Measurements from ENCODE around the gene SLC24A4.

Gene SLC24A4

DNA sequence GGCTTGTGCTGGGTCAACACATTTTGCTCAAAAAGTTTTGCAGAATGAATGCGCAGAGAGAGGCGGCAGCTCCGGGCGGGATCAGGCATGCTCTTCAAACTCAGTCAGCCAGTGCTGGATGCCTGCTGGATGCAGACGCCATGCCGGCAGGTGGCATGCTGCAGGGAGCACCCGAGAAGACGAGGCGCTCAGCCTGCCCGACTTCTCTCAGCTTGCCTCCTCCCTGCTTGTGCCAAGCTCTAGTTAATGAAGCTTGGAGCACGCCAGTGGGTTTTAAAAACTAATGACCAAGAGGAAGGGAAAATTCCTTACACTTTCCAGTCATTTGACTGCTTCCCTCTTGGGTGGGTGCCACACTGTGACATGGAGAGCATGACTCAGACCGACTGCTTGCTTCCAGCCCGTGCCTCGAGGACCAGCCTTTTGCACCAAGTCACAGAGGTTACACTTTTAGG lies 39.8 kb downstream of the SLC24A4 start:
- DNase-seq: peak in 20 of 51 donors; percentile 6 to 59 (median 26)

DNA sequence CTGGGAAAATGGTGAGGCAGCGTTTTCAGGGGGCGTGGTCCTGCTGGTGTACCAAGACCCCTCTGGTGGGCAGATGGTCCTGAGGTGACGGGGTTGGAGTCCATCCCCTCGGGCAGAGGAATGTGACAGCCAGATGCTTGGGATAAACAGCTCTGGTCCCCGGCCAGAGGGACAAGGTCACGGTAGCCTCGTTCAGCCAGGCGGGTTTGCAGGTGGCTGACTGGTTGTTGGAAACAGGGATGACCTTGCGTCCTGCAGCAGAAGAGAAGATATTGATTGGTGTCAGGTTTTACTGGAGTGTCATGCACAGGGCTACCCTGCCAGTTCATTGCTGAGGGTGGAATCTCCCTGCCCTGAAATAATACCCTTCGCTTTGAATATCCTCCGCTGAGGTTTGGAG lies 43.3 kb downstream of the SLC24A4 start:
- no peak for DNase-seq

DNA sequence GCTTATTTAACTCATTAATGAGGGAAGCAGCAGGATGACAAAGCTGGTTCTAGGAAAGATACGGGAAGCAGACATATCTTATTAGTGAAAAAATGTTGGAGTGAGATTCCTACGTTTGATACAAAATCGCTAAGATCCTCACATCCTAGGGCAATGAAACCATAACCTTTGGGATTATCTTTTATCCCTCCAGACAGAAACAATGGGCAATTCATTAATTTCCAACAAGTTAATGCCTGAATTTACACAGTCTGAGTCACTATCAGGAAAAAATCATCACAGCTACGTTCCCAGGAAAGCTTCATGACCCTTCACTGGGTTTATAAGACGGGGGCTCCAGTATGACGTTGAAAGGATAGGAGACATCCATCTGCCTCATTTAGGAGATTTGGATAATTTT lies 45.0 kb downstream of the SLC24A4 start:
- DNase-seq: no peak

DNA sequence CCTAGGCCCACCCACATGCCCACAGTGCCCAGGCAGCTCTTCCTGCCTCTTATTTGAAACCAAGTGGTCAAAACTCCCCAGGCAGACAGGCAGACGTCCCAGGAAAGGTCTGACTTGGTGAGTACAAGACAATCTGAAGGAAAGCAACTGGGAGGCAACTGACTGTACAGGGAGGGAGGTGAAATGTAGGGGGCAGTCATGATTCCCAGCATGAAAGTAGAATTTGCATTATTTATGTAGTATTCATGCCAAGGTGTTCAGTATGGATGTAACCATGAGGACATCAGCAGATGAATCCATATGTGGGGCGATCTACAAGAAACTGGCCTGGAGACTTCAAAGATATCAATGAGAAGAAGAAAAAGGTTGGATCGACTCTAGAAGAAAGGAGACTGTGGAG lies 46.1 kb downstream of the SLC24A4 start:
- DNase-seq: no peak

DNA sequence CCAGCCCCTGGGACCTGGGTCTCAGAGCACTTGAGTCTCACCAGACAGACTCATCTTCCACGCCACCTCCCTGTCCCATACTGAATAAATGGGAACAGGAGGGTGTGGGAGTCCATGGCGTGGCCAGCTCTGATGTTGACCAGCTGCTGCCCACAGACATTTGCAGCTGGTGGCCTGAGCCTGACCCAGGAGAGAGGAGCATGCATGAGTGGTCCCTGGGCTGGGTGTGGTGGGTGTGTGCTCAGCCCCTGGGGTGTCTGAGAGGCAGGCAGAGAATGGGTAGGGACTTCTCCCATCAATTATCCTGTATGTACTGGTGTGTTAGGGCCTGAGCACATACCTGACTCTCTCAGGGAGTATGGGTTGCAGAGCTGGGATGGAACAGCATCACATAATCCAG lies 49.3 kb downstream of the SLC24A4 start:
- DNase-seq: no peak

DNA sequence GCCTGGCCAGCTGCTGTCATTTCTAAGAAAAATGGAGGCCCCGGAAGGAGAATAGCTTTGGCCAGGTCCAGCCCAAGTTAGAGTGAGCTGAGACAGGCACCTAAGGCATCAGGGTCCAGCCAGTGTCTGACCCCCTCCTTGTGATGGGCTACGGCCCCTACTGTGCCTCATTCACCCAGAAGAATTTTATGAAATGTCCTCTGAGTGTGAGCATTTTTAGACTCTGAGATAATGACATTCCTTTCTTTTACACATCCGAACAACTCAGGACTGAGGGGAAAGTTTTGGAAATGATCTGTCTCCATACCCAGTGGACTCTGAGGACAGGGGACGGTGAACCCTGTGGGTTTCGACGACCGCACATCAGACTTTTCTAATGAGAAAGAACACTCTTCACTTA lies 50.4 kb downstream of the SLC24A4 start:
- DNase-seq: no peak

DNA sequence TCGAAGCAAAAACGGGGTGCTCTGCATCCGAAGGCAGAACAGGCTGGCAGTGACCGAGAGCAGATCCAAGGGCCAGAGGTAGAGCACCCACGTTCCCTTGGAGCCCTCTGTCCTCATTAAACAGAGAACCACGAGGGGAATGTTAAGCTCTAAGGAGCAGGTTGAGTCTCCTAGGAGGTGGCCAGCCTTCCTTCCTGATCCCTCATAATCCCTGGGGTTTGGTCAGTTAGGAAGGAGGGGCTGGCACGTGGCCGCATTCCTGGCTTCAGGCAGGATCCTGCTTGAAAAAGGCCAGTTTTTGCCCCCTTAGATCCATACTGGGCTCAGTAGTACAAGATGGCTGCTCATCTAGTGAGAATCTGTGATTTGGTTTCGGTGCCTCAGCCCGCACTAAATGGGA lies 57.2 kb downstream of the SLC24A4 start:
- DNase-seq: no peak

DNA sequence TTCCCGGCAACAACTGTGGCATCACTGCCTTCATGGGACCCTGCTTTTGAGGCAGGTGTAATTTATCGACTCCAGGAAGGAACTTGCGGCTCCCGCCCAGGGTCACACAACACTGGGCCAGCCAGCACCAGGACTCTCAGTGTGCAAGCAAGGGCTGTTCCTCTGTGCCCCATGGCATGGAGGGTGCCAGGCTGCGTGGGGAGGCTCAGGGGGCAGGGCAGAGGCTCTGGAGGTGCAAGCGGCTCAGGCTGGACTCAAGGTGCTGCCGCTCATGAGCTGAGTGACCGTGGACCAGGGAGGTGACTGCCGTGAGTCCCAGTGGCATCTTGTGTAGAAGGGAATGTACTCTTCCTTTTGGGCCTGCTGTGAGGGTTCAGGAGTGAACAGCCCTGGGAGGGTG lies 57.6 kb downstream of the SLC24A4 start:
- DNase-seq: no peak

DNA sequence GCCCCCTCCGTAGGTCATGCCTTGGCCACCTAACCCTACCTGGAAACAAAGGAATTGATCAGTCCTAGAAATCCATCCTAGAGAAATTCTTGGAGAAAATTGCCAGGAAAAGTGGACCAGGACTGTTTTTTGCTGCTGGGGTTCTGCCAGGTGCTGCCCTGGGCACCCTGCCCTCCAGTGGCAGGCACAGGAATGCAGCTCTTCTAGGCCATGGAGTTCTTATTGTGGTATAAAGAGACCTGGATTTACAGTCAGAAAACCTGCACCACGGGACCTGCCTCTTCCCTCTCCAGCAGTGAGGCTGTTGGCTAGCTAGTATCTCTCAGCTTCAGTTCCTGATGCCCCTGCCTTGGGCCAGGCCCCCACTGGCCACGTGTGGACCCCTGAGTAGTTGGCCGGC lies 59.7 kb downstream of the SLC24A4 start:
- DNase-seq: peak in 6 of 51 donors; percentile 2 to 14 (median 6)

DNA sequence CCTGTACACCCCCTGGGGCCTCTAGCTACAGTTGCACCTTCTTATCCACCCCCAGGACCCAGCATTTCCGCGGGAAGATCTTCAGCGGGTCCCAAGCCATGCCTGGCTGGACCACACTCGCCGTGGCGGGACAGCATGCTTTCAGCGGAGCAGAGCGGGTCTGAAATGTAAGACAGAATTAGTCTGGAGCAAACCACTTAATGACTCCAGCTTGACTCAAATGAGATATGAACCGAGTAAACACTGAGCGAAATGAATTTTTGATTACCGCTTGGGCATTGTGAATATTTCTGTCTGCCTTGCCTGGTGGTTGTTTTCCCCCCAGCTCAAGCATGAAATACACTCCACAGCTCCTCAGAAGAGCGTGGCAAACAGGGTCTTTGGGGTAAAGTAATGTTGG lies 60.8 kb downstream of the SLC24A4 start:
- DNase-seq: no peak

DNA sequence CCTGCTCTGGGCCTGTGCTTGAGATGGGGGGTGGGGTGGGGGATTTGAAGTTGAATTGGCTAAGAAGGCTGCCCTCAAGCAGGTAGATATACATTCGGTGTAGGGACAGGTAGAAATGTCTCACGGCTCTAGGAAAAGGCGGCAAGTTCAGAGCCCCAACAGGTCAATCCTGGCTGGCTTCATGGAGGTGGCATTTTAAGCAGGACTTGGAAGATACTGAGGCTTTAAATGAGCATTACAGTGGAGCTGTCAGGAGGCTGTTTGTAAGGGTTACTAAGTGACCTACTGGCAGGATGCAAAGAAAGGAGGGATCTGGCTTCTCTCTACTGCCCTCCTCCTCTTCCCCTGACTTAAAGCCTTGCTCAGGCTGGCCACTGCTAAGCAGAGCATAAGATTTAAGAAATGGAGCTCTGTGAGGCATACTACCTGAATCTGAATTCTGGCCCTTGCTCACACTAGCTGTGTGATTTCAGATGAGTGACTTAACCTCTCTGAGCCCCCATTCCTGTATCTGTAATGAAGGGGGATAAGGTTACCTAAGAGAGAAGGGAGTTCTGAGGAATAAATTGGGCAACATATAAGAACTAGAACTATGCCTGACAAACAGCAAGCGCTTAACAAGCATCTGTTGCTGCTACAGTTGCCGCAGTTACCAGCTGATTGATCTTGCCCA lies 61.6 kb downstream of the SLC24A4 start:
- DNase-seq: no peak

DNA sequence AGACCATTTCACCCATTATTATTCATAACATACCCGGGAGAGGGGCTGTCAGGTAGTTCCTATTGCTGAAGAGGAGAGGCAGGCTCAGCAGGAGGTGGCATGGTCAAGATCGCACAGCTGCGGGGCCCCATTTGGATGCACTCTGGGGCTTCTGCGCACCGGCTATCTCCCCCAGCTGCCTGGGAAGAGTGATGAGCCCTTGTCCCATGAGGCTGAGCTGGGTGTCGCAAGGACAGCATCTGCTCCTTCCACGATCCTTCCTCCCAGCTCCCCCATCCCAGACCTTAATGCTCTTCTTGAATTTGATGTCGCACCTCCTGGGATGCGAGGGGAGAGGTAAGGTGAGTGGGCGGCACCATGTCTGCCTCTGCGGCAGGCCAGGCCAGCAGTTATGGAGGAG lies 62.6 kb downstream of the SLC24A4 start:
- DNase-seq: no peak

DNA sequence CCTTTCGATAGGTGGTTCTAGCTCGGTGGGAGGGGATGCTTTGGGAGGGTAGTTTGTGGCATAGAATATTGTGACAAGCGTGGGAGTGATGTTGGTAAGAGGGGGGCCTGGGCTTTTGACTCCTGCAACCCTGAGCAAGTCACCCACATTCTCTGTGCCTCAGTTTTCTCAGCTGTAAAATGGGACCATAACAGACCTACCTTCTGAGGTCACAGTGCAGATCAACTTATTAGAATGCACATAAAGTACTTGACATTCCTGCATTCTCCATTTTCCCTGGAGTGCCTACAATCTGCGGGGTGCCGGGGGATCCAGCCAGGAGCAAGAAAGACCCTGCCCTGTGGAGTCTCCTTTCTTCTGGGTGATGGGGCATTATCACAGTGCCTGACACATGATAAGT lies 63.2 kb downstream of the SLC24A4 start:
- DNase-seq: no peak

DNA sequence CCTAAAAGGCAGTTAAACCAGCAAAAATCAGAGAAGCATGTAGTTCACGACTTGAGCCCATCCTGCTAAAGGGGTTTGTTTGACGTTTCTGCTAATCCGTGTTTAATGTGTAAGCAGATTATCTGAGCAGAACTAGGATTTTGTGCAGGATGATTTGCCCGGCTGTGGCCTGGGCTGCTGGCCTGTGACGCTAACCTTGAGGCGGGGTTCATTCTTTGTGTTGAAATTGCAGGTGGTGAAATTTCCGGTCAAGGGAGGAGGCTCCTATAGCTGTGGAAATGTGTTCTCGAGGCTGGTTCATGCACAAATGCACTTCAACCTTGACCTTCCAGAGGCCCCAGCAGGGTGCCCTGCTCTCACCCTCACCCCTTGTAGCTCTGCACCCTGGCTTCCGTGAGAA lies 63.7 kb downstream of the SLC24A4 start:
- no peak for DNase-seq

DNA sequence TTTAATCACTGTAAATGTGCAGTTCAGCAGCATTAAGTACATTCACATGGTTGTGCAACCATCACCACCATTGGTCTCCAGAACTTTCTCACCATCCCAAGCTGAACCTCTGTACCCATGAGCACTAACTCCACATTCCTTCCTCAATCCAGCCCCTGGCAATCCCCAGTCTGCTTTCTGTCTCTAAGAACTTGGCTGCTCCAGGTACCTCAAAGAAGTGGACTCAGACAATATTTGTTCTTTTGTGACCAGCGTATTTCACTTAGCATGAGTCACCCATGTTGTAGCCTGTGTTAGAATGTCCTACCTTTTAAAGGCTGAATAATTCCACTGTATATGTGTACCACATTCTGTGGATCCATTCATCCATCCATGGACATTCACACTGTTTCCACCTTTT lies 64.6 kb downstream of the SLC24A4 start:
- no peak for DNase-seq

DNA sequence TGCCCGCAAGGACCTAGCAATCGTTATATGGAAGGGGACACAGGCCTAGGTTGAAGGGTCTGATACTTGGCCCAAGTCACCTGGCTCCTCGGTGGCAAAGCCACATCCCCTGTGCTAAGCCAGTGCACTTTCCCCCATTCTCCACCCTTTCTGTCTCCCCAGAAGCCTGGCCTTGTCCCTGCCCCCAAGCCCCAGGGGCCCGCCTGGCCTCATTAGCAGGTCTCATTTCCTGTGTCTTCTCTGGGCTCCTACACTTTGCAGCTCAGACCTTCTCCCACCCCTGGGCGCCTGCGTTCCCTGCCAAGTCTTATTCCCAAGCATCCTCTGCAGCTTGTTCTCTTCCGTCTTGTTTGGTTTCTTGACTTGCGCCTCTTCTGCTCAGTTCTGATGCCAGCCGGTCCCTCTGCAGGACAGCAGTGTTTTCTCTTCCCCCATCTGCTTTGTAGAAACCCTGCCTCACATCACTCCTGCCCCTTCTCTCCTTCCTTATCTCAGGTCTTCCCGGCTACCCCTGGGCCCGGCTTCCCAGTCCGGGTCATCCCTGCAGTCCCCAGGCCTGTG lies 66.7 kb downstream of the SLC24A4 start:
- no peak for DNase-seq

DNA sequence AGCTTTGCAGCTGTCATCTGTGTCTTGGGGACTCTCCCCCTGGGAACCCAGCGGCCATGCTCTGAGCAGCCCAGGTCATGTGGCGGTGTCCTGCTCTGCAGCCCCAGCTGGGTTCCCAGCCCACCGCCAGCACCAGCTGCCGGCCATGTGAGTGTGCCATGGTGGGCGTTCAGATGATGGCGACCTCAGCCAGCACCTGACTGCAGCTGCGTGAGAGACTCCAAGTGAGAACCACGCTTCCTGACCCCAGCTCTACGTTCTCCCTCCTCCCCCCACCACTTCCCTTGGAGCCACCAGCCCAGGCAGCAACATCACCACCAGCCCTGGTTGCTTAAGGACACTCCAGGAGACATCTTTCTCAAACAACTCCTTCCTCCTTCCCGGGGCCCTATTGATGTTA lies 68.8 kb downstream of the SLC24A4 start:
- DNase-seq: no peak

DNA sequence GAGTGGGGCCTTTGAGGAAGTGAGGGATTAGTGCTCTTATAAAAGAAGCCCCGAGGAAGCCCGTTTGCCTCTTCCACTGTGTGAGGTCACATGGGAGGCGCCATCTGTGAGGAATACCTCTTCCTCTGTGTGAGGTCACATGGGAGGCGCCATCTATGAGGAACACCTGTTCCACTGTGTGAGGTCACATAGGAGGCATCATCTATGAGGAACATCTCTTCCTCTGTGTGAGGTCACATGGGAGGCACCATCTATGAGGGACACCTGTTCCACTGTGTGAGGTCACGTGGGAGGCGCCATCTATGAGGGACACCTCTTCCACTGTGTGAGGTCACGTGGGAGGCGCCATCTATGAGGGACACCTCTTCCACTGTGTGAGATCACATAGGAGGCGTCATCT lies 69.7 kb downstream of the SLC24A4 start:
- DNase-seq: no peak

DNA sequence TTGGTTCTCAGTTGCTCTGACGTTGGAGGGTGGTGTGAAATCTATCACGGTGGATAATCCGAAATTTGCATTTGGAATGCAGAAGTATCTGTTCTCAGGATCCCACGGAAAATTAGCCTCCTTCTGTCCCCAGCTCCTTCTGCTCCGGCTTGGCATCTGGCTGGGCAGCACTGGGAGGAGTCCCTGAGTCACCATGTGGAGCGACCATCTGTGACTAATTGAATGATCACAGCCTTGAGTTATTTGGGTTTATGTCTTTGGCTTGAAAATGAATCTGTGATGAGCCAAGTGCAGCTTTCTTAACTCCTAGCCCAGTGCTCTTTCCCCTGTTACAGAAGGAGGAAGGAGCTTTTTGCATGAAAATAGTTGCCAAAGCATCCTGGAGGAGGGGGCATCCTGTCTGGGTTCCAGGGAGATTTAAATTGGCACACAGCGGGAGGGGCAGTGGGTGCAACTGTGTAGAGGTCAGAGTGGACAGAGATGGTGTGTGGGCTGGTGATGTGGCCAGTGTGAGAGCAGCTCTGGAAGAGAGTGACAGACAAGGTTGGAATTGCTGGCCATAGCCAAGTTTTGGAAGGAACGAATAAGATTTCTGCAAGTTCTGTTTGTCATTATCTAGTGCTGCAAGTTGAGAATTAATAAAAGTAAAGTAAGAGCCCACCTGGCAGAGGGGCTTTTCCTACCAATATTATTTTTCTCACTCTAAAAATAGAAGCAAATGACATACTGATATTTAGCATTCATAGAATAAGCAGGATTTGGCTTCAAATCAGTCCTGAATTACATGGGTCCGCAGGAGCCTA lies 74.4 kb downstream of the SLC24A4 start:
- peak in 2 of 51 donors; percentile 4 to 23 for DNase-seq

DNA sequence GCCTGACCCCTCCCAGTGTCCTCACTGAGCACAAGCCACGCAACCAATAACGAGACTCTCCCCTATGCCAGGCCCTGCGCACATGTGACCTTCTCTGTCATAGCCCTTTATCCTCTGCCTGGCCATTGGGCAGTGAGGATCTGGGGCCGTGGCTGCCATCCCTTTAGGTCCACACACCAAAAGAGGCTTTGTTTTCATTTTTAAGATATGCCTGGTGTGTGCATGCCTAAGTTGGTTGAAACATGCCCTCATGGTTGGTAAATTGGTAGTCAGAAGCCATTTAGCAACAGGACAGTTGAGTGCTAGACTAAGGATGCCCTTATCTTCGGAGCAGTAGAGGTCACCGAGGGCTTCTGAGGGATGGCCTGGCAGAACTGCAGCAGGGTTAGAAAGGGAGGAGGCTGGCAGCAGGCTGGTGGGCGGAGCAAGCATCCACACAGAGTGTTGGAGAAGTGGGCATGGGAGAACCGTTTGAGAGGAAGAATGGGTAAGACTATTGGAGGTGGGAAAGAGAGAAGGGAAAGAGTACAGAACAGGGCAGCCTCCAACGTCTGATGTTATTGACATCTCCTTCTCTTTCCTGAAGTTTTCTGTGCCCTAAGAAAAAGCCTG lies 75.1 kb downstream of the SLC24A4 start:
- no peak for DNase-seq

DNA sequence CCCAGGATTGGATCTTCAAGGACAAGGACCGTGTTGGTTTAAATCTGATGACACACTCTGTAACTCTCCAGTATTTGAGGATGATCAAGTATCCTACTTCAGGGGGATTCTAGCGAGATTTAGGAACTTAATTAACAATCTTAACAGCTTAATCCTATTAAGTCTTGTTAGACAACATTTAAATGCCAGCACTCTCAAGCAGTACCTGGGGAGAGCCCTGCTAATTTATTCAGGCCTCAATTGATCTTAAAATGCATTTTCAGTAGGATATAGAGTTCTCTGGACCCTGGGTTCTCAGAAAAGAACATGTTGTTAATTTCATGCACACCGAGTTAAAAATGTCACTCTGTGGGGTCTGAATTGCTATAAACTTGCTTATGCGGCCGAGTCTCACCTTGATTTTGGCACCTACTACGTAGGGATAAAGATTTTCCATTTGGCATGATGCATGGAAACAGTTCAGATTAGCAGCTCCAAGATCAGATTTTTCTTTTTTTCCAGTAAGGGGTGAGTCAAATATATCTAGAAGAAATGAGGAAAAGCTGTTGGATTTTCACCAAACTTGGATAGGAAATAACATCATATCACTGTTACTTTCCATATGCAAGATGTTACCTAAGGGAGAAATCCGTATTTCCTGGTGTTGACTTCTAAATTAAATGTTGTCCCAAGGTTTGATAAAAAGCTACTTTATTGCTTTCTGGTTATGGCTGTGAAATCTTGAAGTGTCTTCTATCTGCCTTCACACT lies 76.1 kb downstream of the SLC24A4 start:
- no peak for DNase-seq

Data from hypothalamus (tissue), 51 donors.